Endothelial cell of umbilical vein (primary cell): Measurements from ENCODE around the gene DPH6. TPM values are rescaled to one million over a fixed set of nuclear protein-coding genes. Genes with fewer than 3 reads are reported as not detected.

Source experiments
- BruUV-seq: library from RNA; stranded (reverse); fragments of 400-500 nt; replicated peaks from 2 replicates; lab custom pipeline; 2021; lab: Mats Ljungman, UMichigan
- CTCF ChIA-PET: fragments of 300-600, 350-600 bp; sonication (Branson Sonifier 250); formaldehyde crosslinking; loops from one replicate; lab custom pipeline; 2021; ENCODE audit warnings: antibody characterized with exemption, inconsistent platforms; lab: Charles Lee
- POLR2A ChIA-PET: fragments of 300-600, 350-600 bp; sonication (Branson Sonifier 250); formaldehyde crosslinking; loops from one replicate; lab custom pipeline; 2021; ENCODE audit warnings: antibody characterized with exemption, inconsistent platforms; lab: Charles Lee
- DNase-seq: peaks from one replicate; pipeline ENCODE4 v3.0.0-alpha.2; 2011; ENCODE audit warnings: low read depth, low spot score
- FAIRE-seq: peaks from 2 replicates; lab custom pipeline; 2011; peaks lifted over from hg19 to GRCh38; lab: Jason Lieb, UNC
- H2AFZ ChIP-seq: 2 replicates; pipeline ENCODE4 v1.6.0; 2012; ENCODE audit warnings: low read depth, low read length, control low read depth, inconsistent platforms
- H3K27ac ChIP-seq: 2 replicates; pipeline ENCODE4 v1.5.1; 2011; ENCODE audit warnings: low read depth, mild to moderate bottlenecking, control low read depth, low read length, moderate library complexity; ENCODE audit not compliant: insufficient read depth
- H3K27me3 ChIP-seq, 2 experiments: 2 replicates each; pipeline versions ENCODE4 v1.6.0 to v1.6.1; 2011; ENCODE audit warnings: low read length in 2 of 2, mixed read lengths in 1 of 2; ENCODE audit not compliant: control insufficient read depth in 2 of 2, insufficient read depth in 2 of 2
- H3K36me3 ChIP-seq, 2 experiments: 2 replicates in 1 of 2; 3 replicates in 1 of 2; pipeline ENCODE4 v1.5.1; 2011; ENCODE audit warnings: low read length in 2 of 2, mild to moderate bottlenecking in 1 of 2, moderate library complexity in 1 of 2; ENCODE audit not compliant: control insufficient read depth in 2 of 2, insufficient read depth in 2 of 2; ENCODE audit errors: extremely low read depth in 1 of 2
- H3K4me1 ChIP-seq: 3 replicates; pipeline ENCODE4 v1.5.1; 2011; ENCODE audit warnings: mild to moderate bottlenecking, low read length; ENCODE audit not compliant: control insufficient read depth, insufficient read depth; ENCODE audit errors: extremely low read depth
- H3K4me2 ChIP-seq: 2 replicates; pipeline ENCODE4 v1.6.1; 2011; ENCODE audit warnings: low read length, control low read depth, mixed read lengths; ENCODE audit not compliant: insufficient read depth
- H3K4me3 ChIP-seq, 3 experiments: fragments of 200-600 bp in 1 of 3; sonication (generic), shearing (Covaris generic) in 1 of 3; replicated peaks in 1 of 3; 2 replicates each; pipeline ENCODE4 v1.5.1; 2011 to 2016; ENCODE audit warnings: control low read depth in 3 of 3, low read length in 3 of 3, mild to moderate bottlenecking in 2 of 3, inconsistent platforms in 1 of 3, low read depth in 1 of 3, moderate library complexity in 1 of 3; ENCODE audit not compliant: insufficient read depth in 1 of 3
- H3K79me2 ChIP-seq: 2 replicates; pipeline ENCODE4 v1.6.0; 2012; ENCODE audit warnings: low read length, inconsistent platforms; ENCODE audit not compliant: control insufficient read depth, insufficient read depth
- H3K9ac ChIP-seq: replicated peaks from 2 replicates; pipeline ENCODE3; 2011; ENCODE audit warnings: low read length, control low read depth; ENCODE audit not compliant: insufficient read depth; ENCODE audit errors: extremely low read depth
- H3K9me1 ChIP-seq: replicated peaks from 3 replicates; pipeline ENCODE4 v1.6.0; 2011; ENCODE audit warnings: mild to moderate bottlenecking, low read length; ENCODE audit not compliant: control insufficient read depth, insufficient read depth; ENCODE audit errors: extremely low read depth
- H3K9me3 ChIP-seq: replicated peaks from 2 replicates; pipeline ENCODE4 v1.5.1; 2012; ENCODE audit warnings: low read length, inconsistent platforms; ENCODE audit not compliant: control insufficient read depth, insufficient read depth
- H4K20me1 ChIP-seq: replicated peaks from 2 replicates; pipeline ENCODE3; 2011; ENCODE audit warnings: mild to moderate bottlenecking, low read length; ENCODE audit not compliant: control insufficient read depth, insufficient read depth; ENCODE audit errors: extremely low read depth
- EZH2 ChIP-seq: IDR thresholded peaks from 2 replicates; pipeline ENCODE4 v1.6.1; 2012; ENCODE audit warnings: borderline replicate concordance, low read depth, mild to moderate bottlenecking, moderate library complexity, low read length, inconsistent platforms; ENCODE audit not compliant: severe bottlenecking
- FOS ChIP-seq: IDR thresholded peaks from 2 replicates; pipeline ENCODE4 v1.6.1; 2011; ENCODE audit warnings: mild to moderate bottlenecking, low read length, moderate library complexity, borderline replicate concordance; ENCODE audit not compliant: insufficient read depth
- GATA2 ChIP-seq: IDR thresholded peaks from 2 replicates; pipeline ENCODE4 v1.7.0; 2011; ENCODE audit warnings: low read depth, mild to moderate bottlenecking, moderate library complexity, mixed read lengths, low read length; ENCODE audit not compliant: insufficient read length, insufficient read depth
- JUN ChIP-seq: IDR thresholded peaks from 2 replicates; pipeline ENCODE4 v1.6.1; 2011; ENCODE audit warnings: borderline replicate concordance, low read depth; ENCODE audit not compliant: insufficient read length, insufficient read depth
- MAX ChIP-seq: IDR thresholded peaks from 2 replicates; pipeline ENCODE4 v1.6.1; 2011; ENCODE audit not compliant: insufficient read depth, insufficient read length
- MYC ChIP-seq: IDR thresholded peaks from one replicate; pipeline ENCODE4 v1.6.1; 2011; ENCODE audit warnings: mild to moderate bottlenecking, low read depth, low read length
- POLR2A ChIP-seq: IDR thresholded peaks from 2 replicates; pipeline ENCODE4 v1.6.1; 2012; ENCODE audit warnings: low read depth, mild to moderate bottlenecking, control low read depth, low read length
- POLR2AphosphoS5 ChIP-seq: IDR thresholded peaks from 2 replicates; pipeline ENCODE4 v1.6.1; 2012; ENCODE audit warnings: low read depth, mild to moderate bottlenecking, control low read depth, low read length, moderate library complexity; ENCODE audit not compliant: insufficient read depth
- dilution Hi-C: fragments of 300-500 bp; cut with MboI; formaldehyde crosslinking; loops from one replicate; pipeline ENCODE4 v1.15.0; 2019; ENCODE audit warnings: low sequenced_read_pairs; ENCODE audit not compliant: extremely low pct_ligation_motif_present
- intact Hi-C: fragments of 100-400 bp; cut with micrococcal nuclease; formaldehyde crosslinking; loops from one replicate; pipeline ENCODE4 v1.10.0; 2022
- polyA plus RNA-seq, 4 experiments: library from polyadenylated mRNA; depleted of rRNA in 3 of 4; stranded (reverse) in 3 of 4; unstranded in 1 of 4; fragments of >200 nt; gene quantifications; 2 replicates each; pipeline versions ENCODE4 v1.2.1 to v1.2.3, GENCODE V29; 2011 to 2012; ENCODE audit warnings: missing spikeins in 1 of 4
- total RNA-seq: library from RNA; stranded (reverse); gene quantifications from 2 replicates; pipeline ENCODE4 v1.2.3, GENCODE V29; 2021
- TF ChIP-seq, protein P1 (sequence below), 2 donors: IDR thresholded peaks; 1 replicate in 1 of 2; 2 replicates in 1 of 2; pipeline ENCODE4 v1.5.1; 2011; ENCODE audit warnings: low read length in 2 of 2, mild to moderate bottlenecking in 2 of 2, moderate library complexity in 2 of 2, control low read depth in 1 of 2, inconsistent platforms in 1 of 2, low read depth in 1 of 2; ENCODE audit not compliant: insufficient read depth in 1 of 2; ENCODE audit errors: extremely low read depth in 1 of 2

DPH6 gene
- total and polyA plus RNA-seq, 2 donors (not counting 3 experiments of a cell fraction or from before 2014, with no cell fraction given) = 4.6 to 10.1 TPM

GRCh38 chr15:35330048-35330695, 215.8 kb downstream of the DPH6 start:
- Histone ChIP-seq H3K9me1 (no peaks in the 10 kb centered on the region), H3K79me2 (no peaks in the 10 kb centered on the region), H3K27ac (no peak overlapping the region), H3K27me3 (no peaks in the 10 kb centered on the region), H2AFZ (no peak overlapping the region), H3K36me3 (no peaks in the 10 kb centered on the region), H3K9ac (no peak overlapping the region), H3K4me3 (no peak overlapping the region), H4K20me1 (no peaks in the 10 kb centered on the region), H3K9me3 (no peaks in the 10 kb centered on the region), H3K4me1 (peaks cover 11% of the 10 kb centered on the region), H3K4me2 (no peak overlapping the region)
- BruUV-seq = no TSS peak
- FAIRE-seq (no peak), DNase-seq (no peak)
- no peak for TF ChIP-seq JUN
- TF ChIP-seq, protein P1, sequence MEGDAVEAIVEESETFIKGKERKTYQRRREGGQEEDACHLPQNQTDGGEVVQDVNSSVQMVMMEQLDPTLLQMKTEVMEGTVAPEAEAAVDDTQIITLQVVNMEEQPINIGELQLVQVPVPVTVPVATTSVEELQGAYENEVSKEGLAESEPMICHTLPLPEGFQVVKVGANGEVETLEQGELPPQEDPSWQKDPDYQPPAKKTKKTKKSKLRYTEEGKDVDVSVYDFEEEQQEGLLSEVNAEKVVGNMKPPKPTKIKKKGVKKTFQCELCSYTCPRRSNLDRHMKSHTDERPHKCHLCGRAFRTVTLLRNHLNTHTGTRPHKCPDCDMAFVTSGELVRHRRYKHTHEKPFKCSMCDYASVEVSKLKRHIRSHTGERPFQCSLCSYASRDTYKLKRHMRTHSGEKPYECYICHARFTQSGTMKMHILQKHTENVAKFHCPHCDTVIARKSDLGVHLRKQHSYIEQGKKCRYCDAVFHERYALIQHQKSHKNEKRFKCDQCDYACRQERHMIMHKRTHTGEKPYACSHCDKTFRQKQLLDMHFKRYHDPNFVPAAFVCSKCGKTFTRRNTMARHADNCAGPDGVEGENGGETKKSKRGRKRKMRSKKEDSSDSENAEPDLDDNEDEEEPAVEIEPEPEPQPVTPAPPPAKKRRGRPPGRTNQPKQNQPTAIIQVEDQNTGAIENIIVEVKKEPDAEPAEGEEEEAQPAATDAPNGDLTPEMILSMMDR (IDR thresholded peaks at IDR 0.05; ENCODE audit: extremely low read depth in 1 of 2, insufficient read depth in 1 of 2, low read depth in 1 of 2, low read length in 2 of 2) = no peak
- TF ChIP-seq POLR2A = no peak
- no peak for TF ChIP-seq MYC
- no peak for TF ChIP-seq FOS
- TF ChIP-seq MAX = no peak
- TF ChIP-seq GATA2 = no peak
- no peak for TF ChIP-seq POLR2AphosphoS5
- TF ChIP-seq EZH2 = no peak
- intact Hi-C loops = no loop called here
- ChIA-PET CTCF (interaction anchor here (1.0 to 1.5 kb wide), 3 partner anchors 24 to 114 kb away, joined by 4 to 10 read pairs (median 7); no protein-coding TSS in a partner anchor), POLR2A (no interaction called here)
- dilution Hi-C loops = no loop called here
